ENCODE data around the gene ADAM19.

DNA sequence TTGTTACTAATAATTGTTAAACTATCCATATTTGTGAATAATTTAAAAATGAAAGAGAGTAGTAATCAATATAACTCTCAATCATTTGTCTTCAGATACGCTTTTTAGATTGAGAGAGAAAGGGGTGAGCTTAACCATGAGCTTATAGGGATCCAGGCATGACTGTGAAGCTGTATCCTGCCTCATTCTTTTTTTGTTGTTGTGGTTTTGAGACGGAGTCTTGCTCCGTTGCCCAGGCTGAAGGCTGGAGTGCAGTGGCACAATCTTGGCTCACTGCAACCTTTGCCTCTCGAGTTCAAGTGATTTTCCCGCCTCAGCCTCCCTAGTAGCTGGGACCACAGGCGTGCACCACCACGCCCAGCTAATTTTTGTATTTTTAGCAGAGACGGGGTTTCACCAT is 71.5 kb downstream of the ADAM19 start:
- TF ChIP-seq, protein P1, sequence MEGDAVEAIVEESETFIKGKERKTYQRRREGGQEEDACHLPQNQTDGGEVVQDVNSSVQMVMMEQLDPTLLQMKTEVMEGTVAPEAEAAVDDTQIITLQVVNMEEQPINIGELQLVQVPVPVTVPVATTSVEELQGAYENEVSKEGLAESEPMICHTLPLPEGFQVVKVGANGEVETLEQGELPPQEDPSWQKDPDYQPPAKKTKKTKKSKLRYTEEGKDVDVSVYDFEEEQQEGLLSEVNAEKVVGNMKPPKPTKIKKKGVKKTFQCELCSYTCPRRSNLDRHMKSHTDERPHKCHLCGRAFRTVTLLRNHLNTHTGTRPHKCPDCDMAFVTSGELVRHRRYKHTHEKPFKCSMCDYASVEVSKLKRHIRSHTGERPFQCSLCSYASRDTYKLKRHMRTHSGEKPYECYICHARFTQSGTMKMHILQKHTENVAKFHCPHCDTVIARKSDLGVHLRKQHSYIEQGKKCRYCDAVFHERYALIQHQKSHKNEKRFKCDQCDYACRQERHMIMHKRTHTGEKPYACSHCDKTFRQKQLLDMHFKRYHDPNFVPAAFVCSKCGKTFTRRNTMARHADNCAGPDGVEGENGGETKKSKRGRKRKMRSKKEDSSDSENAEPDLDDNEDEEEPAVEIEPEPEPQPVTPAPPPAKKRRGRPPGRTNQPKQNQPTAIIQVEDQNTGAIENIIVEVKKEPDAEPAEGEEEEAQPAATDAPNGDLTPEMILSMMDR (IDR thresholded peaks at IDR 0.05), result no peak
- TF ChIP-seq POLR2A (IDR thresholded peaks at IDR 0.05), result no peak

Data from breast epithelium (tissue), 3 donors.